GM19467 (cell line): ENCODE measurements around the gene FAM171A1.

Source experiments
- ATAC-seq: cut with Tn5 transposase; IDR thresholded peaks from one replicate; pipeline ENCODE4 v1.9.1; 2021; ENCODE audit warnings: mild to moderate bottlenecking, moderate library complexity; ENCODE audit not compliant: unreplicated experiment

FAM171A1 gene

GRCh38 chr10:15253951-15254807 lies 116.9 kb downstream of the FAM171A1 start:
- ATAC-seq: no peak

GRCh38 chr10:15252396-15252795 lies 118.7 kb downstream of the FAM171A1 start:
- ATAC-seq: no peak

DNA sequence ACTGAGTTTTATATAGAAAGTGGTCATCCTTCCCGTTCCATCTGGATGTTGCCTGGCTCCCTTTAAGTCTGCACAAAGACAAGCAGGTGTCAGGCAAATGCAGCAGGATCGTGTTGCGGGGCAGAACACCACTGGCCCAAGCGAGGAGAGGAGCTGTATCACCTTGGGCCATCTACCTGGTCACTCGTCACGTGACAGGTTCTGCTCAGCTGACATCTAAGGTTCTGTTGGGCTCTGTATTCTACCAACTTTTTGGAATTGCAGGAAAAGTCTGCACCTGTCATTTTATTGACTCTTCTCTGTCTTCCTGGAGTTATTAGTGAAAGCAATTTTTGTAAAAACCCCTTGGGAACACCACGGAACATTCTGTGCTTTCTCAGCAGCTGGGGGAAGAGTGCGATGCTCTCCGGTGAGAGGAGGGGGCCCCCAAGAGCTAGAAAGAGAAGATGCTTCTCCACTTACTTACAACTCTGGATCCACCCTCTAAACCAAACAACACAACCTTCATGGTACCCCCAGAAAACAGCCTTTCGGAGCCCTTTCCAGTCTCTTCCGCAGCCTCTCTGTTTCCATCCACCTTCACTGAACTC lies 119.2 kb downstream of the FAM171A1 start:
- no peak for ATAC-seq

GRCh38 chr10:15245530-15245929 lies 125.6 kb downstream of the FAM171A1 start:
- ATAC-seq: no peak

DNA sequence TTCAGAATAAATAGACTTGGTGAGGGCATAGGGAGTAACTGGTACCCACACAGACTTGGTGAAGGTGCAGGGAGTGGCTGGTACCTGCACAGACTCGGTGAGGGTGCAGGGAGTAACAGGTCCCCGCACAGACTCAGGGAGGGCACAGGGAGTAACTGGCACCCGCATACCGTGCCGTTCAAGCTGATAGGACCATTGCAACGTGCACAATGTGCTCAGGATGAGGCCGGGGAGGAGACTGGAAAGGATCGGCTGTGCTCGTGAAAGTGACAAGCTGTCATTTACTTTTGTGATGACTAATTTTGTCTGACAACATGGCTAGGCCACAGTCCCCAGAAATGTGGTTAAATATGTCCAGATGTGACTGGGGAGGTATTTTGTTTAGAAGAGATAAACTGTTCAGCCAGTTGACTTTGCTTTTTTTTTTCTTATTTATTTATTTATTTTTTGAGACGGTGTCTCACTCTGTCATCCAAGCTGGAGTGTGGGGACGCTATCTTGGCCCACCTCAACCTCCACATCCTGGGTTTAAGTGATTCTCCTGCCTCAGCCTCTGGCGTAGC lies 126.4 kb downstream of the FAM171A1 start:
- ATAC-seq: no peak

DNA sequence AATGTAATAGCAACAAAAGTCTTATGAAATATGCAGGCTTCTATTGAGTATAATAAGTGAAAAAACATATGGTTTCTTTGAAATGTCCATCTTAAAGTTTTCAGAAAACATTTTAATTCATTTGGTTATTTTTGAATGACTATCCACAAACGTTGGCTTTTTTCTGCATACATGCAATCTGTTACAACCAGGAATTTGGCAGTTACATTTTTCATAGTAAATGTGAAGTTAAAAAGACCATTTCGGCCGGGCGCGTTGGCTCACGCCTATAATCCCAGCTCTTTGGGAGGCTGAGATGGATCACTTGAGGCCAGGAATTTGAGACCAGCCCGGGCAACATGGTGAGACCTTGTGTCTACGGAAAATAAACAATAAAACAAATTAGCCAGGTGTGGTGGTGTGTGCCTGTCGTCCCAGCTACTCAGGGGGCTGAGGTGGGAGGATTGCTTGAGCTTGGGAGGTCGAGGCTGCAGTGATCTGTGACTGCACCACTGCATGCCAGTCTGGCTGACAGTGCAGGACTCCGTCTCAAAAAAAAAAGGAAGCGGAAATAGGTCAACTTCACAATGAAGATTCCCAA lies 128.7 kb downstream of the FAM171A1 start:
- ATAC-seq: no peak

GRCh38 chr10:15241306-15241705 lies 129.8 kb downstream of the FAM171A1 start:
- no peak for ATAC-seq

DNA sequence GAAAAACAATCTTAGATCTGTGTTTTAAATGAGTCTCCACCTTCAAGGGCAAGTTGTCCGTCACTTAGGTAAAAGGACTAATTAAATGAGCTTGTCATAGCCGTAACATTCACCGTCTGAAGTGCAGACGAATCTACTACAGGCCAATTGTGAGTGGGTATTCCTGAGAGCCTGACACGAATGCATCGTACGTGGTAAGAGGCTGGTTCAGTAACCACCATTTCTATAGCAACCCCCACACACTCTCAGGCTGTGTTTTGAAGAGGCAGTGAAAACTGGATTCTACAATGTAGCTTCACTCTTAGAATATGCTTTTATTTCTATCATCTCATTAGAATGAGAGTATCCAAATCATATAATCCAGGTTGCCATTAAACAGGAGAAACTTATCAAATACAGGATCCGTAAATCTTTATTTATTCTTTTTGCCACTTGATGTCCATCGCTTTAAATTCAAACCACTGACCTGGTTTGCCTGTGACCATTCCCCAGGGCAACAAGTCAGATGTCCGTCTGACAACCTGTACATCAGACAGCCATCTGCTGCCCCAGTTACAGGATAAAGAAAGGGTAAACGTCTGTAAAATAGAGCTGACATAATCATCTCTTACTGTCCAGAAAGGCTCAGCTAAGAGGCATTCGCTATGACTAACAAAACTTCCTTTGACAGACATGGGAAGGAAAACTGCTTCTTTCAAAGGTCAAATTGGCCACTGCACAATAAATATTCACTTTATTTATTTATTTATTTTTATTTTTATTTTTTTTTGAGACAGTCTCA lies 132.3 kb downstream of the FAM171A1 start:
- ATAC-seq: no peak

- no peak for ATAC-seq
Observed at GRCh38 chr10:15237351-15237750, 133.7 kb downstream of the FAM171A1 start.

DNA sequence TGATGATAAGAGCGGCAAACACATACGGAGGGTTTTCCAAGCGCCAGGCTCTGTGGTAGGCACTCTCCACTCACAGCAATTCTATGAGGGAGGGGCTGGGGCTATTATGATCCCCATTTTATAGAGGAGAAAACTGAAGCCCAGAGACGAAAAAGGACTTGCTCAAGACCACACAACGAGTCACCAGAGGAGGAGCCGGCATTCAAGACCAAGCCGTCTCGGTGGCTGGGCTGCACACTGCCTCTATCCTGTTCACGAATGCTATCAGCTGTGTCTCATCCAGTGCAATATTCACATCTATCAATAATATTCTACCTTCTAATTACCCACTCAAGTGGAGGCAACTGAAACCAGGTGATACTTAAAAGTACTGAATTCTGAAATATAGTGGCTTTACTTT lies 134.7 kb downstream of the FAM171A1 start:
- ATAC-seq: no peak

DNA sequence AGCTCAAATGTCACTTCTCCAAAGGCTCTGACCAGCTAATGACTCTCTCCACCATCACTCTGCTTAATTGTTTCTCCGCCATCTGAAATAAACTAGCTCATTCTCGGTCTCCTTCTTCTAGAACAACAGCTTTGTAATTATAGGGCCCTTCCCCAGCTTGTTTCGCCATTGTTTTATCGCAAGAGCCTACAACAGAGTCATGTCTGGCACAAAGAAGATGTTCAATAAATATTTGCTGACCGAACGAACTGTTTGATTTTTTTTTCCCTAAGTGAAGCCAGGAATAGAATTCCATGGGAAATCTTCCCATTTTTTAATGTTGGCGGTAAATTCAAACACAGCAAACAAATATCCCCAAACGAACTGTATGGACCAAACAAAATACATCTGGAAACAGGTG lies 138.8 kb downstream of the FAM171A1 start:
- no peak for ATAC-seq

DNA sequence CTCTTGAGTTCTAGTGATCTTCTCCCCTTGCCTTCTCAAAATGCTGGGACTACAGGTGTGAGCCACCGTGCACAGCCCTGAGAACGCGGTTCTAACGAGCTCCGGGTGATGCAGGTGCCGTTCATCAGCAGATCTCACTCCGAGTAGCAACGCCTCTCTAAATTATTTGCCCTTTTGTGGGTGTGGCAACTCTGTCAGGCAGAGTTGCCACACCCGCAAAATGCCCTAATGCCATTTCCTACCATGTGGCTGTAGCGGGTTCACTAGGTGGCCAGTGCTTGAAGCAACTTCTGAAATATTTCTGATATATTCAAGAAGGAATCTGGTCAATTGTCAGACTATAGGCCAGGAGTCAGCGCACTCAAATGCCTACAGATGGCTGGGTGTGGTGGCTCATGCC lies 139.7 kb downstream of the FAM171A1 start:
- ATAC-seq: no peak

- ATAC-seq: no peak
Observed at GRCh38 chr10:15230257-15230656, 140.8 kb downstream of the FAM171A1 start.

GRCh38 chr10:15229268-15229667 lies 141.8 kb downstream of the FAM171A1 start:
- ATAC-seq: no peak

GRCh38 chr10:15228426-15228825 lies 142.7 kb downstream of the FAM171A1 start:
- no peak for ATAC-seq

DNA sequence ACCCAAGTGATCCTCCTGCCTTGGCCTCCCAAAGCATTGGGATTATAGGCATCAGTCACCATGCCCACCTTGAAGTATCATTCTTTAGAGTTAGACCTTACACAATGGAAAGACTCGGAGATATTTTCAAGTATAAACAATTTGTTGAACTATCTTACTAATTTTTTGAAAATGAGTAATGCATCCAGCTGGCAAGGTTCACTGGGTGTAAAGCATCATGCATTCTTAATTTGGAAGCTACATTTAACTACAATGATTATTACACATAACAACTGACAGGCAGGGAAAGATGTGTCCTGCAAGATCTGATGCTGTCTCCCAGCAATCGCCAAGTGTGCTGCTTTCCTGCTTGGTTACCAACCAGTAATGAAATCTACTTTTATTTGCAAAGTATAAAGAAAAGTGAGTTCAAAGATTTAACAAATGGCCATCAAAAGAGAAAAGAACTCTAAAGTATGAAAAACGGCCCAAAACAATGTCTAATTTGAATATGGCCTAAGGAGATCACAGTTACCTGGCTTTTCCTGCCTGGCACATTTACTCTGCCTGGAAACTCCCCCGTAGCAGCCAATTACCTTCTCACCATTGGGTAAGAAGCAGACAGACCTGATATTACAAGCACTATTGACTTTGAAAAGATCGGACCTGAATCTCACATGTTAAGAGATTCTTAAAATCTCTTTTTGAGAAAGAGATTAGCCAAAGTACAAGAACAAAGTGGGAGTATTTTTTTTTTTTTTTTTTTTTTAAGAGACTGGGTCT lies 143.3 kb downstream of the FAM171A1 start:
- ATAC-seq: no peak

DNA sequence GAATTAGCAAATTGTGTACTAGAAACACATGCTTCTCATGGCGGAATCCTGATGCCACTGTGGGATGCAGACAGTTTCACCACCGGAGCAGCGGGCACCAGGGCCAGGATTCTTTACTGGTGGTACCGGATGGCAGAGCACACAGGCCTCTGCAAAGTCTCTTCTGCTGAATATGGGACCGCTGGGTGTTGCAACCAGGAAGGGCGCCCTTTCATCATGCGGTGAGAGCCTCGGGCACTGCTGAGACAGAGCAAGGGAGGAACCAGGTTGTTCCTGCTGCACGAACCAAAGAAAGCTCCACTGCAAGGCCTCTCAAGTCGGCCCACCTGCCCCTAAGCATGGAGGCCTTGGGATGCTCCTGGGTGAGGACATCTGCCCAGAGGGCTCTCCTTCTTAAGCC lies 145.6 kb downstream of the FAM171A1 start:
- no peak for ATAC-seq

DNA sequence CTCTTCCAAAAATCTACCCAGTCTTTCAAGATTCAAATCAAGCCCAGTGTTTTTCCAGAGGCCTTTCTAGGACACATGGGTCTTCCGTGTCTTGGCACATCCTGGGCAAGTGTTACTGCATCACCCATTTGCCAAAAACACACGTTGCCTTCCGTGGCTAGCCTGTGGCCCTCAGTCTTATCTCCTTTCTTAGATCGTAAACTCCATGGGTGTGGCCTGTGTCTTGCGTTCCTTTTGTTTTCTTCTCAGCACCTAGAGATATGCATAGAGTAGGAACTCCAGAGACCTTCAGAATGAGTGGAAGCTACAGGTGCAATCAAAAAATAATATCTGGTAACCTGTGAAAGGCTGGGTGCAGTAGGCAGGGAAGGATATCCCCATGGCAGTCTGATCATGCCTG lies 146.1 kb downstream of the FAM171A1 start:
- ATAC-seq: no peak

DNA sequence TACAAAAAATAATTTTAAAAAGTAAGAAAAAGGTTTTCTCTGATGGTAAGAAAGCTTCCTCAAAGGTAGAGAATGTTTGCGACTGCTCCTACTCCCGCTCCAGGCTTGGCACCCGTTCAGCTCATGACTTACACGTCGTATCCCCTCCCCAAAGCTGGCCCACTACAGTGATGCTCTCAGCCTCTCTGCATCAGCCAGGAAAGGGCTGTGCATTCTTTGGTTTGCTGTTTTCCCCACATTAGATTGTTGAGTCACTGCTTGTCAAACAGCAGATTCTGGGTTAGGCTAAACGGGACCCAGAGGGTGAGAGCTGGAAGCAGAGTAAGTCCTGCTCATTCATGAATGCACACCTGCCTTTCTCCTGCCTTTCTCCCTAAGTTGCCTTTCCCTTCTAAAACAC lies 147.9 kb downstream of the FAM171A1 start:
- ATAC-seq: no peak

- no peak for ATAC-seq
Observed at GRCh38 chr10:15222511-15222910, 148.6 kb downstream of the FAM171A1 start.
